Stimulated activated CD8-positive, alpha-beta memory T cell treated with anti-CD3 and anti-CD28 coated beads, Interleukin-4, amount 100 ng/mL, for 1 hour (primary cell): Measurements from ENCODE around the gene TTLL3.
"Not testable (repeated sequence)": the region's sequence is repeated elsewhere in the genome, so short reads cannot be mapped to it uniquely, and the experiment has no call there.

Experiments
- DNase-seq, 2 donors: peaks; one replicate each; pipeline ENCODE4 v3.0.0-alpha.2; 2020; ENCODE audit warnings: low read depth in 2 of 2, low spot score in 1 of 2

TTLL3 gene, protein sequence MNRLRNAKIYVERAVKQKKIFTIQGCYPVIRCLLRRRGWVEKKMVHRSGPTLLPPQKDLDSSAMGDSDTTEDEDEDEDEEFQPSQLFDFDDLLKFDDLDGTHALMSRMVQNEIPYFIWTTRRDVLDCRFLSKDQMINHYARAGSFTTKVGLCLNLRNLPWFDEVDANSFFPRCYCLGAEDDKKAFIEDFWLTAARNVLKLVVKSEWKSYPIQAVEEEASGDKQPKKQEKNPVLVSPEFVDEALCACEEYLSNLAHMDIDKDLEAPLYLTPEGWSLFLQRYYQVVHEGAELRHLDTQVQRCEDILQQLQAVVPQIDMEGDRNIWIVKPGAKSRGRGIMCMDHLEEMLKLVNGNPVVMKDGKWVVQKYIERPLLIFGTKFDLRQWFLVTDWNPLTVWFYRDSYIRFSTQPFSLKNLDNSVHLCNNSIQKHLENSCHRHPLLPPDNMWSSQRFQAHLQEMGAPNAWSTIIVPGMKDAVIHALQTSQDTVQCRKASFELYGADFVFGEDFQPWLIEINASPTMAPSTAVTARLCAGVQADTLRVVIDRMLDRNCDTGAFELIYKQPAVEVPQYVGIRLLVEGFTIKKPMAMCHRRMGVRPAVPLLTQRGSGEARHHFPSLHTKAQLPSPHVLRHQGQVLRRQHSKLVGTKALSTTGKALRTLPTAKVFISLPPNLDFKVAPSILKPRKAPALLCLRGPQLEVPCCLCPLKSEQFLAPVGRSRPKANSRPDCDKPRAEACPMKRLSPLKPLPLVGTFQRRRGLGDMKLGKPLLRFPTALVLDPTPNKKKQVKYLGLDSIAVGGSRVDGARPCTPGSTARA

DNA sequence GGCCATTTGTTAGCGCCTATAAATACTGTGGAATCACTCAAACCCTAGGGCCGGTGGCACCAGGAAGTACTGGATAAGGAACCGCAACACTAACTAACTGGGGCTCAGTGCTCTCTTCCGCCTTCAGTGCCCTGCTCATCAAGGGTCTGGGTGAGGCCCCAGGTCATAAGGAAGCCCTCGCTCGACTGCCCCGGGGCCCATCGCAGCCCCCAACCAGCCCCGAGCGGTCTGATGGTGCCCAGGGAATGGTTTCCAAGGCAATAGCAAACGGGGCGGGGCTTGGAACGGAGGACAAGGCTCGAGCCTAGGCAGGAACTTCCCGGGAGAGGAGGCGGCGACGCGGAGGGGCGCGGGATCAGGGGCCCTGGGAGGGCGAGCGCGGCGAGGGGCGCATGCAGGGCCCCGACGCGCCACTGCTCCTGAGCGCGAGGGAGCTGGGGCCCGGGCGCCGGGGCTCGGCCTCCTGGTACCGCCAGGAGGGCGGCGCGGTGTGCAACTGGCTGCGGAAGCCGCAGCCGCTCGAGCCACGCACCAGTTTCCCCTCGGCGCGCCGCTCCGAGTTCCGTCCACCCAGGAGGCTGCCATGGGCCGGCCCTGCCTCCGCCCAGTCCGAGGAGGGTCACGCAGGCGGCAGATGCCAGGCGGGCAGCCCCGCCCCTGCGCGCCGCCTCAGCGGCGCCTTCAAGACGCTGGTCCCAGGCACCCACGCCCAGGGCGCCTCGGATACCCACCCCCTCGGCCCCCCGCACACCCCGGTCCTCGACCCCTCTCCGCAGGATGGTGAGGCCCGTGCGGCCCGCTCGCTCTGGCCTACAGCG, at the start of gene TTLL3:
Gene TTLL3, plus strand, starts transcription at position 648 of the 818 bp plus-strand sequence. CDS start 400 bp downstream, outside the sequence.
- peak in 1 of 2 donors; percentile 9 for DNase-seq

DNA sequence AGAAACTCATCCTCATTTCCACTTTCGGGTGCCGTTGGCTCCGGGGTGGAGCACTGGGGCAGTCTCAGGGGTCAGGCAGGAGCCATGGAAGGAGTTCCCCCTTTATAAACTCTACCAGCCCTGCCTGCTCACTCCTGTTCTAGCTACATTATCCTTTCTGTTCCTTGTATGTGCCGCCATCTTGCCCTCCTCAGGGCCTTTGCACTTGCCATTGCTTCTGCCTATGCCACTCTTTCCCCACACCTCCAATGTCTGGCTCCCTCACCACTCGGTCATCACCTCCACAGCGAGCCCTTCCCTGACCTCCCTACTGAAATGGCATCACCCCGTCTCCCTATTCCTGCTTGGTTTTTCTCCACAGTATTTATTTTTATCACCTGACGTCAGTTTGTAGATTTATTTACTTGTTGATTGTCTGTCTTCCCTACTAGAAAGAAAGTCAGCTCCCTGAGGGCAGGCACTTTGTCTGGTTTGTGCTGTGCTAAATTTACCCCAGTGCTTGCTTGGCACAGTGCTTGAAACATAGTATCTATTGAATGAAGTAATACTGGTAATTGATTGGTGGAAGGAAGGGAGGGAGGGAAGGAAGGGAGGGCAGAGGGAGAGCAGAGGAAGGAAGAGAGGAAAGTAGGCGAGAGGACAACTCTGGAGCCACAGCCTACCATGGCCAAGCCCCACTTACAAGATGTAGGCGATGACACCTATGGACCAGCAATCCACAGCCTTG, 49.1 kb upstream of the TTLL3 start:
- DNase-seq = no peak

DNA sequence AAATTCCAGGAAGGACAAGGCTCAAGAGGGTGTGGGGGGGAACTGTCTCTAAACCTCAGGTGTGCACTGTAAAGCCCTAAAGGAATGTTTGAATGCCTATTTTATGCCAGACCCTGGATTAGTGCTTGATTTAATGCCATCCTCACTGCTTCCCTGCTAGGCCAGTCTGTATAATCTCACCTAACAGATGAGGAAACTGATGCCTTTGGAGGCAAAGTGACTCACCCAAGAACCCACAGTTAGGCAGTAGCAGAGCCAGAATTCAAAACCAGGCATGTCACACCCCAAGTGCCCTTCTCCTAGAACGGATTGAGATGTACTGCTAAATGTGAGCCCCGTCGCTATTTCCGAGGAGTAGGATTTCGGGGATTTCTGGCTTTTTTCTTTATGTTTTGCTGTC, 48.1 kb upstream of the TTLL3 start:
- DNase-seq = no peak

DNA sequence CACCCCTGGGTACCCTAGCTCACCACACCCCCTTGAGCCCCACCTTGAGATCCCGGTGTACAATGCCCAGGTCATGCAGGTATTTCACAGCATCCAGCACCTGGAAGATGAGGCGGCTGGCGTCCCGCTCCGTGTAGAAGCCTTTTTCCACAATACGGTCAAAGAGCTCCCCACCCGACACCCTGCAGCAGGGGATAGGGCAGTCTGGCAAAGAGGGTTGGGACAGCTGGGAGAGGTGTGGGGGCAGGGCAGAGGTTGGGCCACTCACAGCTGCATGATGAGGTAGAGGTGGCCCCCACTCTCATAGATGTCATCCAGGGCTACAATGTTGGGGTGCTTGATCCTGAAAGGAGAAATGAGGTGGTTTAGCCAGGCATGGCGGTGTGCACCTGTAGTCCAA, 47.2 kb upstream of the TTLL3 start:
- DNase-seq = no peak

DNA sequence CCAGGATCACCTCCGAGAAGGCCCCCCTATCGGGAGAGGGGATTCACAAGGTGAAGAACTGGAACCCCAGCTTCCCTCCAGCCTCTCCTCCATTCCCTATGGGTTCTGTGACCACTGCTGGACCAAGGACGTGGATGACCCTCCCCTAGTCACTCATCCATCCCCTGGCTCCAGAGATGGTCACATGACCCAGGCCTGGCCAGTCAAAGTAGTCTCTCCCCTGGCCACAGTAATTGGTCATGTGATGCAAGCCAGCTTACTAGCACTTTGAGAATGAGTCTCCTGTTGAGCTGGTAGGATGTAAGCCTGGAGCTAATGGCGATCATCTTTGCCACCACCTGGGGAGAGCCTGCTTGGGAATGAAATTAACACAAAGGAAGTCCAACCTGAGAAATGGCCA, 44.2 kb upstream of the TTLL3 start:
- no peak for DNase-seq

DNA sequence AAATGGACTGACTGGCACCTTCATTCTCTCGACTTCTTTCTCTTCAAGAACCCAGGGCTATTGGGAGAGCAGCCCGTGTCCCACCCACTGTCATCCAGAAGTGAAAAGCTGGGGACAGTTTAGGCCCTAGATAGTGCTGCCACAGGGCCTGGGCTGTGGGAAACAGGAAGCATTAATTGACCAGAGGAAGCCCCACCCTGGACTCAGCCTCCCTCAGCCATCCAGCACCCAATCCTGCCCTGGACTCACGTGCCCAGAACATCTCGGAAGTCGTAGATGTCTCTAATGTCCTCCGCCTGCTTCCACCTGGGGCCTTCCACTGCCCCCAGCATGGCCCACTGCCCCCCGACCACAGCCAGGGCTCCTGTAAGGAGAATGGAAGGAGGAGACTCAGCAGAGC, 42.6 kb upstream of the TTLL3 start:
- no peak for DNase-seq

DNA sequence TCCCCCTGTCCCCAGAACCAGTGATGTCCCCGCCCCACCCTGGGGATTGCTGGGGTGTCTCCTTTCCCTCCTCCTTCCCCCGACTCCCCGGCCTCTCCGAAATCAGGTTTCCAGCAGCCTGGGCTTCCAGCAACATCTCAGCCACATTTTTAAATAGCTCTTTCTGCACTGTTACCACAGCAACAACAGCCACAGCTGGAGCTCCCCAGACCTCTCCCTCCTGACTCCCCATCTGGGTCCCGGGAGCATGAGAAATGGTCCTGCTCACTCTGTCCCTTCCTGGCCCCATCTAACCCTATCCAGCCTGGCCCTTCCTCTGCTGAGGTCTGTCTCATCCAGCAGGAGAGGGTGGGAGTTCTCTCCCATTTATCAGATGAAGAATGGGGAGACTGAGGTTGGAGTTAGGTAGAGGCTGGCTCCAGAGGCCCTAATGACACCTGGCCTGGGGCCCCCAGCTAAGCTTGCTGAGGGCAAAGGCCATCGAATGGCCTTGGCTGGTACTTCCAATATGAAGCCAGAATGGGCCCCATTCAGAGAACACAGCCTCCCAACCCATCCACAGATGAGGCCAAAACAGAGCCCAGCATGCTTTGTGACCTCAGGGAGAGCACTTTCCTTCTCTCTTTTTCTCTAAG, 41.8 kb upstream of the TTLL3 start:
- DNase-seq = no peak

DNA sequence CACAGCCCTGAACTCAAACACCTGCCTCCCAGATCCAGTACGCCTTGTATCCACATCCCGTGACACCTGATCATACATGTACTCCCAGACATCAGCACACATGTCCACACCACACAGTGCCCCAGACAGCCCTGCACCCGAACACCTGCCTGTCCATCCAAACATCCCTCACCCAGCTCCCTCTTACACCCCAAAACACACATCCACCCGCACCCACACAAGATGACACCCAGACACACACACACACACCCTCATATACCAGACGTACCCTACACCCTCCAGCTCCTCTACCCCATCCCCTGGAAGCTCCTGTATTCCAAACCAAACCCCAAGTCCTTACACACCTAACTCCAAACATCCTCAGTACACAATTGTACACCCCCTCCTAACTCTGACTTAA, 41.0 kb upstream of the TTLL3 start:
- no peak for DNase-seq

DNA sequence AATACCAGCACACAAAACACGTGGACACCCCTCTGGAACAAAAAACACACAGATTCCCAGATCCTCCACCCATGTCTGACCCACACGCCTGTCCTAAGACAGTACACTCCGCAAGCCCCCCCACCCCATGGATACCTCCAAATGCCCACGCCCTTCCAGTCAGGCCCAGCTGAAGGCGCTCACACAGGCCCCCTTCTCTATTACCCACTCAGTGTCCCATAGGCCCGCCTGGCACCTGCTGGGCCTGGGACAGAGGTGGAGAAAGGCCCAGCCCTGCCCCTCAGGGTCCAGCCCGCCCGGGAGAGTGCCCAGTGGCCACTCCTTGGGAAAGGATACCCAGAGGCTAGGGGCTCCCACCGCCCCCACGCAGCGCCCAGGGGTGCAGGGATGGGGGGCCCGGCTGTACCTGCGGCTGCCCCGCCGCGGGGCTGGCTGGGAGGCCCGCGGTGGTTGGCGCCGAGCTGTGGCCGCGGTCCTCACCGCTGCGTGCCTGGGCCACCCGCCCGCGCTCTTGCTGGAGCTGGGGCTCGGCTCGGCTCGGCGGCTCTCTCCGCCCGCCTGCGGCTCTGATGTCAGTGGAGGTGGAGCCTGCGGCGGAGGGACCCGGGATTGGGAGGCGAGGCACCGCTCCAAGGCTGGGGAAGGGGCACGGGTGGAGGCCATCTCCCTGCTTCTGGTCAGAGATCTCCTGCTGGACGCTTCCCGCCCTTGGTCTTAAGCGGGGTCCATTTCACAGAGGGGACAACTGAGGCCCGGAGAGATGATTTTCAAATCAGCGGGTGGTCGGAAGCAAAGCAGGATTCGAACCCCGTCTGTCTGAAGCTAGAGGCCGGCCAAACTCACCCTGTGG, 40.4 kb upstream of the TTLL3 start, which contains the start of gene CAMK1:
Gene CAMK1, minus strand, starts transcription at position 522 of the 850 bp plus-strand sequence. CDS start 2,198 bp downstream, outside the sequence.
- no peak for DNase-seq

DNA sequence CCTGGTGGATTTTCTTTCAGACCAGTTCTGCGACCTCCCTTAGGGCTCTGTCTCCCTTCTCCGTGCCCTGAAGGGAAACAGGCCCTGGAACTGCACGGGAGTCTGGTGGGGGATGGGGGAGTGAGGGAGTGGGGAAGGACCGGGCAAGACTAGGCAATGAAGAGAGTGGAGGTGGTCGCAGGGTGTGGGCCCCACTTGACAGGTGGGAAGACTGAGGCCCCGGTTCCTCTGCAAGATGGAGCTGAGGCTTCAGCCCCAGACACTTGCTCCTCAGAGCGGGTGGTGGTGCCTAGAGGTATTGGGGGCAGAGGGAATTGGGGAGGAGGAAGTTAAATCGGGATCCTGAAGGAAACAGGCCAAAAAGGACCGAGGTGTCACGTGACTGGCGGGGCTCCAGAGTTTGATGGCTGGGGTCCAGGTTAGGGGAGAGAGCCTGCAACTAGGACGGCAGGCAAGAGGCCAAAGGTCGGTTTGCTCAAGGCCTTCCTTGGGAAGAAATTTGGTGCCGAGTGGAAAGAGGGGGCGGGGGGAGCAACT, 39.7 kb upstream of the TTLL3 start:
- no peak for DNase-seq

DNA sequence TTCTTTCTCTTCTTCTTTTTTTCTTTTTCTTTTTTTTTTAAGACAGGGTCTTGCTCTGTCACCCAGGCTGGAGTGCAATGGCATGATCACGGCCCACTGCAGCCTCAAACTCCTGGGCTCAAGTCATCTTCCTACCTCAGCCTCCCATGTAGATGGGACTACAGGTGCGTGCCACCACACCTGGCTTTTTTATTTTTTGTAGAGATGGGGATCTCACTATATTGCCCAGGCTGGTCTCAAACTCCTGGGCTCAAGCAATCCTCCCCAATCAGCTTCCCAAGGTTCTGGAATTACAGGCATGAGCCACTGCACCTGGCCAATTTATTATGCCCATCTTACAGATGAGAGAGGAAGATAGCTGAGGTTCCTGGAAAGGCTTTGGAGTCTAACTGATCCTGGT, 39.1 kb upstream of the TTLL3 start:
- DNase-seq = not testable (repeated sequence)

DNA sequence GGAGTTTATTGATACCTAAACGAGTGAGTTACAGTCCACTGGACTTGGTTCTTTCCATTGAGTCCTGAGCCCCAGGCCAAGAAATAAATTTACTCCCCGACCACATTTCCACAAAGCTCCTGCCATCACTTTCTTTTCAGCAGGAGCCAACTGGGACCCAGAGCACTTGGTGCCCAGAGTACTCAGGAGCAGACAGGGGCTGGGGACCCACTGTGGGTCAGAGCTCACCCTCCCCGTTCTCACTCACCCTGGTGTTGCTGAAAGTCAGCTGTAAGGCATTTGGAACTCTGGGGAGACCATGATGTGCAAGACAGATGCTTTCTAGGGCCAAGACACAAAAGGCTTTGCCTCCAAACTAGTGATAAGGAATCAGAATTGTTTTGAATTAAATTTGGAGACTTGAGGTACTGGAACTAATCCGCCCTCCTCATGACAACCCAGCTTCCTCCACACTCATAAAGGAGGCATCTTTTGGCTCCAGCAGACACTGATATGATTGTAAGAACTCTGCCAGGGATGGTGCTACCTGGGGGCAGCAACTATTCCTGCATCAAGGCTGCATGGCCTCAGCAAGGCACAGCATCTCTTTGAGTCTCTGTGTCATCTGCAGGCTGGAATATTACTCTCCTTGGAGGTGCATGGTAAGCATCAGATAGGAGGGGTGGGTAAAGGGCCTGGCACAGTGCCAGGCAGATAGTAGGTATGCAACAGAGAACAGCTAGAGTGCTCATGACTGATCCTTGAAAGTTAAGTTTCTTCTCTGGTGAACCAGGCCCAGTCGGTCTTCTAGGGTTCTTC, 33.0 kb upstream of the TTLL3 start:
- DNase-seq = no peak

DNA sequence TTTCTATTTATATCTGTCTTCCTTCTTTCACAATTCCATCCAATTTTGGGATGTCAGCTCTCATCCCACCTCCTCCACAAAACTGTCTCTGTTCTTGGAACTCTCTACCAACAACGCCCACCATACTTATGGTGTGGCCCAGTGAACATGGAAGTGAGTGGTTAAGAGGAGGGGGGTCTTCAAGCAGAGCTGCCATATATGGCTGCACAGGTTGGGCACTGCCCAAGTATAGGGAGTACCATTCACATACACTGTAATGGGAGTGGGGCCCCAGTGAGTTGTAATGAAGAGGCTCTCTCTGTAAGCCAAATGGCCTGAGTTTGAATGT, 32.4 kb upstream of the TTLL3 start:
- no peak for DNase-seq

DNA sequence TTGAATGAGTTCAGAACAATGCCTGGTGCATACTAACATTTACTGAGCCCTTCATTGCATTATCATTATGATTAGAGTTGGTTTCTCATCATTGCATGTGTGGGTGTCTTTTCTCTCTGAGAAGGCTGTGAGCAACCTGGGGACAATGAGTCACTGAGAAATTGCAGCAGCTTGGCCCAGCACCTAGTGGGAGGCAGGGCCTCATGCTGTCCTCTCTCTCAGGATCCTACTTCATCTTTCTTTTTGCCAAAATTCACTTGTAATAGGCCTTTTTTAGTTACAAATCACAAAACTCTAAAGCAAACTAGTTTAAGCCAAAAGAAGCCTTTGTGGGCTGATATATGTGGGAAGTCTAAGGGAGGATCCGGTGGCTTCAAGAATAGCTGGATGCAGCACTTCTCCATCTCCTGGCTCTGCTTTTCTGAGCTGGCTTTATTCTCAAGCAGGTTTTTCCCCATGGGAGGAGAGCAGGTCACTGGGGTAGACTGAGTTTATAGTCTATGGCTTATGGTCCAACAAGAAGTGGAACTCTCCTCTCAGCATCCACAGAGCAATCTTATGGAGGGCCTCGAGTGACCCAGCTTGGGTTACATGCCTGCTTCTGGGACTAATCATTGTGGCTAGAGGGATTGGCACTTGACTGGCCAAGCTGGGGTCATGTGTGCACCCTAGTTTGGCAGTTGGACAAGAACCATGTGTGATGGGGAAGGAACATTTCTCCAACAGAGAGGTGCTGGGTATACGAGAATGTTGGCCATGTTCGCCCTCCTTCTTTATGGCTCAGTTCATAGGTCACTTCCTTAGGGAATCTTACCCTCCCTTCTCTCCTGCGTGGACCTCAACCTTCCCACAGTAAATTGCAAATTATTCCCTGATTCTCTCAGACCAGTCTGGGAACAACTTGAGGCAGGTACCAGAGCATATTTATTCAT, 31.7 kb upstream of the TTLL3 start:
- no peak for DNase-seq

DNA sequence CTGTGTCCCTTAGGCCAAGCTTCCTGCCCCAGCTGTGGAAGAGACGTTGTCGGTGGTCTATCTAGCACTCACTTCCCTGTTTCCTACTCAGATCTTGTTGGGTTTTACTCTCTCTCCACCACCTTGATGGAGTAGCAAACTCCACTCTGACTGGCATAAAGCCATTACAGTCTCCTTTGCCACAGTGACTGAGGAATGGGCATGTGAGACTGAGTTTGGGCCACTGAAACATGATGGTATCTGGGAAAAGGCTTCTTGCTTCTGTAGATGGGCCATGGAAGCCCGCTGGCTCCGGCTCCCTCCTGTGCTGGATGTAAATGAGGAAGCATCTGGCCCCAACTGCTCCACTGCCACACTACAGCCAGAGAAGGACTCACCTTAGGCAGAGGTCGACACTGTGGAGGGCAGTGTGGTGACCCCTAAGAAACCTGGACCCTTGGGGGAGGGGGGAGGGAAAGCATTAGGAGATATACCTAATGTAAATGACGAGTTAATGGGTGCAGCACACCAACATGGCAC, 30.9 kb upstream of the TTLL3 start:
- no peak for DNase-seq

DNA sequence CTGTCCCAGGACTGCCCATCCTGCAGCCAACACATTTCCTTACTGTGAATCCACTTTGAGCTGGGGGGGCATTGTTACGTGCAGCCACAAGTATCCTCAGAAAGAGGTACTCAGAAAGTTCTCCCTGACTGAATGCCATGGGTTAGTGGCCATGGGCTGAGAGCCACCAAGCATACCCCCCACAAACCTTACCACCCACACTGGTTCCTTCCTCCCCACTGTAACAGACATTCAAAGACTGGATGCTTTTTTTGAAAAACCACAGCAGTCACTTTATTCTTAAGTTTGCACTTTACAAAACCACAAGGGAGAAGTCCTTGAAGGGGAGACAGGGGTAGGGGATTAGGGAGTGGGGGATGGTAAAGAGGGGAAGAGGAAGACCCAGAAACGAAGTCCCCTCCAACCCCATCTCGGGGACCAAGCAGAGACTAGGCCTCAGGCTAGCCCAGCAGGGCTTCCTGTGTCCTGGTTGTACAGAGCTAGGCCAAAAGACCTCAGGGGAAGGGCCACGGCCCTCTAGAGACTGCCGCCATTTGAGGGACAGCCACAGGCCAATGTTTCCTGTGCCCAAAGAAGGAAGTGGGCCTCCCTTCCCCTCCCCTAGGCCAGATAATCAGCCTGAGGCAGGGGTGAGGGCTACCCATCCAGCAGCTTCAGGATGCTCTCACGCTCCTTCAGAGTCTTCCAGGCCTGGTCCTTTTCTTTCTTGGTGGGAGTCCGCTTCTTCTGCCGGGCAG, 30.2 kb upstream of the TTLL3 start:
- no peak for DNase-seq
